NCI-H2196 treated with DMSO at 0.1 percent for 48 hours (cell line): Measurements from ENCODE around the gene PDE4D.
"Not testable (repeated sequence)": the region's sequence is repeated elsewhere in the genome, so short reads cannot be mapped to it uniquely, and the experiment has no call there.

Source experiments
- DNase-seq: peaks from one replicate; lab custom pipeline; 2025; ENCODE audit not compliant: unreplicated experiment; lab: John Stamatoyannopoulos, UW

The PDE4D gene

DNA sequence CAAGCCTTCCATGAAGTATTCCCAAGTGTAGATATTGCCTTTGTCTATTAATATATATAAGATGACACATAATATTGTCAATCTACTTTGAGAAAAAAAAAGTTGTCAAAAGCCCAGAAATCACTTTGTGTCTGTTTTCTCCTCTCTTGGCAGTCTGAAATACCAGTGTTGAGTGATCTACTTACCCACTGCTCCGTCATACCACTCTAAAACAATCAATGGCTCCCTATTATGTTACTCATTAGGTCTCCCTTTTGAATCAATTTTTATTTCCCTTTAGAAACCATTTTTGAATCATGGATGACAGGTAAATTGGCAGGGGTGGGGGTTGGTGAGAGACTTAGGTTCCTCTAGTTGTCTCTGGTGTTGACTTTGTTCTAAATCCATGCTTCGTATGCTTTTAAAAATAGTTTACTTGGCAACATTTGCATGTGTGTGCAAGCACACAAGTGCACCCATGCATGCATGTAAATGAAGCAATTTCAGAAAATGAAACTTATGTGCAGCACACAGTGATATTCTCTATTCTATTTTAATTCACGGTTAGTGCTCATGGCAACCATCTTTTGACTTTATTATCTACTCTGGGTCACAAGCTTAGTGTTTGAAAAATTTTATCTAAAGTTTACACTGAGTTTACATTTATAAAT is 931.8 kb downstream of the PDE4D start:
- no peak for DNase-seq

GRCh38 chr5:58958701-58959100 is 934.8 kb downstream of the PDE4D start:
- DNase-seq: no peak

- DNase-seq: not testable (repeated sequence)
These were observed 940.3 kb downstream of the PDE4D start for GRCh38 chr5:58953218-58953617.

GRCh38 chr5:58950224-58950623 is 943.3 kb downstream of the PDE4D start:
- DNase-seq: no peak

- no peak for DNase-seq
These were observed 947.3 kb downstream of the PDE4D start for GRCh38 chr5:58946230-58946629.

- no peak for DNase-seq
These were observed 949.3 kb downstream of the PDE4D start for GRCh38 chr5:58944221-58944620.

DNA sequence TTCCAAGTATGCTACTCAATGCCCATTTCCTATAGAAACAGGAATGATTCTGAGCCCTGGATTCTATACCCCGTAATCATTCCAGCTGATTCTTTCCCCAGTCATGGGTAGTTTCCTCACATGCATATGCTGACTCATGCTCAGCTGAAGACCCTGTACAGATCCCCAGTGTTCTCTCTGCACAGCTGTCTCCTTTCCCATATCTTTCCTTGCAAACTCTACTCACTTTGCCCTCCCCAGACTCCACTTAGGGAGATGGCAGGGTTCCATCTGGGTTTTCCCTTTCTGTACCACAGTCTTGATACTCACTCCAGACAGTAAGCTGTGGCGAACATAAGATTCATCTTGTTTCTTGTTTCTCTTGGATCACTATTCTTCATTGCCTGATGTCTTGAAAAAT is 953.1 kb downstream of the PDE4D start:
- no peak for DNase-seq

GRCh38 chr5:58939664-58940063 is 953.9 kb downstream of the PDE4D start:
- no peak for DNase-seq

DNA sequence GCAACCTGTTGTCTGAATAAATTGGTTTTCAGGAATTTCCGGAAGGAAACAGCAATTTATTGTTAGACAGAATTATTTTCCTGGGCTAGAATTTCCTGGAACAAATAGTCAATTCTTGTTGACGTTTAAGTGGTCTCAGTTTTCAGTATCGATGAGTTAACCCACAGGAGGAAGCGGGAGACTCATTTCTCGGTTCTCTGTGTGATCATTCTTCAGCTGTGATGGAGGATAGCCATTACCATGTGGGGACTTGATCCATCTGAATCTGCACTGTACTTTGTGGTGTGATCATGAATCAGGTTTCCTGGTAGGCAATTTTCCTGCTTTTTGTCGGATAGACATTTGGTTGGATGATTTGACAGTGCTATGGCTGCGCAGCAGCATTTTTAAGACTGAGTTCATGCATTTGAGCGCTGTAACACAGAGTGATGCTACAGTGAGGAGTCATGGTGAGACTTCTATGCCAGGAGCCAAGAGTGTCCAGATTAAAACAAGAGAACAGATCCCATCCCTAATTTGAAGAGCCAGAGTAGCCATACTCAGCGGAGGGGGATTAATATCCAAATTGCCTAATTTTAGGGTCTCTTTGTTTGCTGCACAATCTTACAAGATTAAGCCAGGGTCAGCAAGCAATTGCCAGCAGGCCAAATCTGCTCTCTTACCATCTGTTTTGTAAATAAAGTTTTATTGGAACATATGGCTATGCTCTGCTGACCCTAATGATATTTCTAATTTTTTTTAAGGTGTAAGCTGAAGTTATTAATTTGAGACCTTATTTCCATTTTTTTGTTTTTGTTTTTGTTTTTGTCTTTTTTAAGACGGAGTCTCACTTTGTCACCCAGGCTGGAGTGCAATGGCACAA is 954.7 kb downstream of the PDE4D start:
- DNase-seq: no peak

GRCh38 chr5:58937031-58937681 is 956.4 kb downstream of the PDE4D start:
- no peak for DNase-seq

DNA sequence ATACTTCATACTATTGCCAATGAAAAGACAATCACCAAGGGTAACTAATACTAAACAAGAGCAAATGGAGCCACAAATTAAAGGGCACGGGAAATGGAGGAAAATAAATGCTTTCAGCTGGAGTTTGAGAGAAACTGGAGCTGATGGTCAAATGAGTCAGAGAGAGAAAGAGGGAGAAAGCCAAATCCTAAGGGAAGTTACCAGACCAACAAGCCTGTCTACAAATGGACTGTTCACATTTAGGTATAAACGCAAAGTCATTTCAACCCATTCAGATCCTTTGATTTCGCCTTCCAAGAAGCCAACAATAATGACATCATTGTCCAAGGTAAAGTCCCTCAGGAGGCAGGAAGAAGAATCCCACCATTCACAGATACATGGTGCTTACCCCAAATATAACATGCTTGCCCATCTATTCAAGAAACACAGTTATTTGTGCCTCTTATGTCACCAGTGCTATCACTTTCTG is 958.9 kb downstream of the PDE4D start:
- DNase-seq: no peak

DNA sequence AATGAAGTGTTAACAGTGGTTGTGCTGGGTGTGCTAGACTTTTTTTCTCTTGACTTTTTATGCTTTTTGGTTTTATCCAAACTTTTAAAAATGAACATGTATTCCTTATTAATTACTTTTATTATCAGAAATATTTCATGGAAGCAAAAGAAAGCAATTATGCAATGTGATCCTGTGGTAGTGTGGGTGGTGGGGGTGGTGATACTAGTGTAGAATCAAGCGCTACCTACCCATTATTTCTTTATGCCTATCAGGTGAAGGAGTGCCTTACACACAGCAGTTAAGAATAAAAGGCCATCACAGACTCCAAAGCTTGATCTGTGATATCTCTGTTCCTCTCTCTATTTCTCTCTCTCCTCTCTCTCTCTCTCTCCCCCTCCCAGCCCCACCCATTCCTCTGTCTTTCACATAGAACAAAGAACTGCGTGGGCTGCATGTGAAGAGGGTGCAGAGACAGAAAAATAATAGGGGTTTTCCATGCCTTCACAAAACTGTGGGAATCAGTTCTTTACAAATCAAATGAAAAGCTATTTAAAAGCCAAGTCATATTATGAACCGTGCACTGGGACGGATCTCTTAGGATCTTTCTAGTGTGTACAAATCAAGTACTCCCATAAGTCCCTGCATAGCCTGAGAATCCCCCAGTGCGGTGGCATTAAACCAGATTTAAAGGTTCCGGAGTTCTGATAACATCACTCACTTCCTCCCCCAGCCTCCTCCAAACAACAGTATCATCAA is 959.5 kb downstream of the PDE4D start:
- no peak for DNase-seq

DNA sequence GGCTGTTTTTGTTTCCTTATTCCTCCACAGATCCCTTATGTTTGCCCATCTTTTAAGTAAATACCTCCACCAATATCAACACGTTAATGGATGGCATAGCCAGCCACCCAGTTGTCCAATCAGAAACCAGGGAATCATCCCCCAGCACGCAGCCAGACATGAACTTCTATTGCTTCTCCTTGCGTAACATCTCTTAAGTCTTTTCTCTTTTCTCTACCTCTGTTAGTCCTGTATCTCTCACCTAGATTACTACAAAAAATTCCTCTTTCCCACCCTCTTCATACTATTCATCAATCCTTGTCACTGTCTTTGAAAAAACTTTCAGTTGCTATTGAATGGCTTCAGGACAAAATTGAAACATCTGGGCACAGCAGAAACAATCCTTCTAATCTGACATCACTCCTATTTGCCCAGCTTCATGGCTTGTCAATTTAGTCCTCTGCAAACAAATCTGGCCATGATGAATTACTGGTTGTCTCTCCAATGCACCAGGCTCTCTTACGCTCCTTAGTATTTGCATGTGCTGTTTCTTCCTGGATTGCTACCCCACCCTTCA is 961.4 kb downstream of the PDE4D start:
- DNase-seq: no peak

- DNase-seq: no peak
These were observed 963.0 kb downstream of the PDE4D start for GRCh38 chr5:58930520-58930919.

DNA sequence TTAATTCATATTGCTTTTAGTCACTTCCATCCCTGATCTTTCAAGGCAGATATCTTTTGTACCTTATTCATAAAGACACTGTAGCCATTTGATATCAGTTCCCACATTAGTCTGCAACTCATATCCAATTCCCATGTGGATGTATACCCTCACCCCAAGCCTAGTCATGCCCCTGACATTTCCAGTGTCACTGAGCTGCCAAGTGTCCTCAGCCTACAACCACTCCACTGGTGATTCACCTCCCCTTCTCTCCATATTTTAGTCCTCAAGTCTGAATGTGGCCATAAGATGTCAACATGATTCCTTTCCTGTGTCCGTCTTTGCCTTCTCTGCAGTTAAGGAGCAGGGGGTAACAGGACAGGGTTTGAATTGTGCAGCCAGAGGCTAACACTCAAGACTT is 963.8 kb downstream of the PDE4D start:
- DNase-seq: no peak

GRCh38 chr5:58927938-58928337 is 965.6 kb downstream of the PDE4D start:
- DNase-seq: no peak

DNA sequence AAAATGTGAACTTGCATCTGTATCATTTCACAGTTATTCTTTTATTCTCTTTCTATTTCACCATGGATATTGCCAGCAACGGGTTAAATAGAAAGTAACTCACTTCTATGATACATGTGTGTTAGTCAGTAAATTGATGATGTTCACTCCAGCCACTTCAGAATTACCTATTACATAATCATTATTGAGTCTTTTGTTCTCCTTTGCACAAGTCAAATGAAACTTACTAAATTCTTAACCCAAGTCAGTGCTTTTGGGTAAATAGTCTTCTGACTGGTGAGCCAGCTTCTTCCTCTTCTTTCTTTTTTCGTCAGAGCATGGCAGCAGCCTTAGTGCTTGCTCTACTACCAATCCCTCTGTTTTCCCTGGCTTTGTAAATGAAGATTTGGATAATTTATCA is 966.3 kb downstream of the PDE4D start:
- DNase-seq: no peak

DNA sequence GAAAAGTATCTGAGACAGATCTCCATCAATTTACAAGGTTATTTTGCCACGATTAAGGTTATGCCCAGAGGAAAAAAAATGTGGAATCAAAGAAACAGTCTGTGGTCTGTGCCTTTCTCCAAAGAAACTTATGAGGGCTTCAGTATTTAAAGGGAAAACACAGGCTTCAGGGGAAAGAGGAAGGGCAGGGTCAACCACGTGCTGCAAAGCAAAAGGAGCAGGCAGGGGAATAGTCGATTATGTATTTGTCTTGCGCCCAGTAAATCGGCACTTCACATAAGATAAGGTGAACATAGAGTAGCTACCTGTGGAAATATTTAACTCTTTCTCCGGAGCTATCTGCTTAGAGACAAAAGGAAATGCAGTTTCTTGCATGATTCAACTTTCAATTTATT is 967.0 kb downstream of the PDE4D start:
- no peak for DNase-seq

- DNase-seq: no peak
These were observed 967.6 kb downstream of the PDE4D start for GRCh38 chr5:58925627-58926540.

- DNase-seq: no peak
These were observed 969.2 kb downstream of the PDE4D start for GRCh38 chr5:58924306-58924705.
